NT2/D1 (cell line): ENCODE data around the gene PLA2G4D.

Source experiments
- SUZ12 ChIP-seq: IDR thresholded peaks from 2 replicates; pipeline ENCODE4 v1.6.1; 2011; ENCODE audit not compliant: insufficient read length, insufficient read depth; ENCODE audit errors: extremely low read depth
- YY1 ChIP-seq: IDR thresholded peaks from 2 replicates; pipeline ENCODE4 v1.6.1; 2011; ENCODE audit not compliant: insufficient read length, insufficient read depth
- ZNF274 ChIP-seq: IDR thresholded peaks from 2 replicates; pipeline ENCODE4 v1.6.1; 2011; ENCODE audit warnings: mild to moderate bottlenecking, low read depth, low read length

- TF ChIP-seq YY1 (no peak), ZNF274 (no peak), SUZ12 (no peak)
Observed at GRCh38 chr15:42065468-42065867, 28.9 kb downstream of the PLA2G4D start.
